ENCODE results near the gene PDGFC. TPM values are rescaled to one million over a fixed set of nuclear protein-coding genes. Genes with fewer than 3 reads are reported as not detected.

The PDGFC gene
- total and polyA plus RNA-seq, 2 of the 13 experiments (the other 11 are each of a cell fraction or from before 2014, with no cell fraction given), result 4.6 to 9.1 TPM

DNA sequence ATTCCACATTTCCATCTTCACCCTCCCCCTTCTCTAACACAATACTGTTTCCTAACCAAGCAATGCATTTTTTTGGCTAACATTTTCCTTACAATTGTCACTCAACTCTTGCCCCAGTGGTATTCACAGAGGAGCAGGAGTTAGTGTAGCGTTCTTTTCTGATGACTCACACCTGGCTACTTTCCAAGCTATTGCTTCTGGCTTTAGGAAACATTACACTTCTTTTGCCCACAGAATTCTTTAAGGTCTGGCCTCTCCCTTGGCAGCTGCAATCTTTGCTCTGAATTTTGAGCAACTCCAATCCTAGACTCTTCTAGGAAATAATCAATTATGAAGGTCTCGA, 27.5 kb upstream of the PDGFC start (continued):
- TF ChIP-seq, protein P1, sequence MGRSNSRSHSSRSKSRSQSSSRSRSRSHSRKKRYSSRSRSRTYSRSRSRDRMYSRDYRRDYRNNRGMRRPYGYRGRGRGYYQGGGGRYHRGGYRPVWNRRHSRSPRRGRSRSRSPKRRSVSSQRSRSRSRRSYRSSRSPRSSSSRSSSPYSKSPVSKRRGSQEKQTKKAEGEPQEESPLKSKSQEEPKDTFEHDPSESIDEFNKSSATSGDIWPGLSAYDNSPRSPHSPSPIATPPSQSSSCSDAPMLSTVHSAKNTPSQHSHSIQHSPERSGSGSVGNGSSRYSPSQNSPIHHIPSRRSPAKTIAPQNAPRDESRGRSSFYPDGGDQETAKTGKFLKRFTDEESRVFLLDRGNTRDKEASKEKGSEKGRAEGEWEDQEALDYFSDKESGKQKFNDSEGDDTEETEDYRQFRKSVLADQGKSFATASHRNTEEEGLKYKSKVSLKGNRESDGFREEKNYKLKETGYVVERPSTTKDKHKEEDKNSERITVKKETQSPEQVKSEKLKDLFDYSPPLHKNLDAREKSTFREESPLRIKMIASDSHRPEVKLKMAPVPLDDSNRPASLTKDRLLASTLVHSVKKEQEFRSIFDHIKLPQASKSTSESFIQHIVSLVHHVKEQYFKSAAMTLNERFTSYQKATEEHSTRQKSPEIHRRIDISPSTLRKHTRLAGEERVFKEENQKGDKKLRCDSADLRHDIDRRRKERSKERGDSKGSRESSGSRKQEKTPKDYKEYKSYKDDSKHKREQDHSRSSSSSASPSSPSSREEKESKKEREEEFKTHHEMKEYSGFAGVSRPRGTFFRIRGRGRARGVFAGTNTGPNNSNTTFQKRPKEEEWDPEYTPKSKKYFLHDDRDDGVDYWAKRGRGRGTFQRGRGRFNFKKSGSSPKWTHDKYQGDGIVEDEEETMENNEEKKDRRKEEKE (IDR thresholded peaks at IDR 0.05), result no peak
- TF ChIP-seq RXRB (CRISPR knock-in tag; IDR thresholded peaks at IDR 0.05; ENCODE audit: borderline replicate concordance) (no peak), NFE2L2 (IDR thresholded peaks at IDR 0.05; ENCODE audit: low read length) (no peak), FOXO1 (CRISPR knock-in tag; IDR thresholded peaks at IDR 0.05) (no peak), SP2 (CRISPR knock-in tag; IDR thresholded peaks at IDR 0.05) (no peak), FOSL2 (CRISPR knock-in tag; IDR thresholded peaks at IDR 0.05) (peak; percentile 93), ZNF235 (CRISPR knock-in tag; IDR thresholded peaks at IDR 0.05; ENCODE audit: borderline replicate concordance) (no peak), XBP1 (CRISPR knock-in tag; IDR thresholded peaks at IDR 0.05) (no peak), SIN3B (IDR thresholded peaks at IDR 0.05; ENCODE audit: low read length) (no peak), MTF2 (CRISPR knock-in tag; IDR thresholded peaks at IDR 0.05; ENCODE audit: borderline replicate concordance) (no peak), ZNF430 (CRISPR knock-in tag; IDR thresholded peaks at IDR 0.05) (no peak), ZNF333 (CRISPR knock-in tag; IDR thresholded peaks at IDR 0.05; ENCODE audit: borderline replicate concordance) (no peak), KMT2A (CRISPR knock-in tag; IDR thresholded peaks at IDR 0.05) (no peak), TAF1 (CRISPR knock-in tag; IDR thresholded peaks at IDR 0.05) (no peak), NAIF1 (CRISPR knock-in tag; IDR thresholded peaks at IDR 0.05; ENCODE audit: borderline replicate concordance) (peak; percentile 99), YEATS4 (CRISPR knock-in tag; IDR thresholded peaks at IDR 0.05; ENCODE audit: borderline replicate concordance) (no peak), HOXA9 (CRISPR knock-in tag; IDR thresholded peaks at IDR 0.05; ENCODE audit: borderline replicate concordance) (no peak), ZMAT3 (CRISPR knock-in tag; conservative IDR thresholded peaks at IDR 0.05) (no peak)
- TF ChIP-seq, protein P2, sequence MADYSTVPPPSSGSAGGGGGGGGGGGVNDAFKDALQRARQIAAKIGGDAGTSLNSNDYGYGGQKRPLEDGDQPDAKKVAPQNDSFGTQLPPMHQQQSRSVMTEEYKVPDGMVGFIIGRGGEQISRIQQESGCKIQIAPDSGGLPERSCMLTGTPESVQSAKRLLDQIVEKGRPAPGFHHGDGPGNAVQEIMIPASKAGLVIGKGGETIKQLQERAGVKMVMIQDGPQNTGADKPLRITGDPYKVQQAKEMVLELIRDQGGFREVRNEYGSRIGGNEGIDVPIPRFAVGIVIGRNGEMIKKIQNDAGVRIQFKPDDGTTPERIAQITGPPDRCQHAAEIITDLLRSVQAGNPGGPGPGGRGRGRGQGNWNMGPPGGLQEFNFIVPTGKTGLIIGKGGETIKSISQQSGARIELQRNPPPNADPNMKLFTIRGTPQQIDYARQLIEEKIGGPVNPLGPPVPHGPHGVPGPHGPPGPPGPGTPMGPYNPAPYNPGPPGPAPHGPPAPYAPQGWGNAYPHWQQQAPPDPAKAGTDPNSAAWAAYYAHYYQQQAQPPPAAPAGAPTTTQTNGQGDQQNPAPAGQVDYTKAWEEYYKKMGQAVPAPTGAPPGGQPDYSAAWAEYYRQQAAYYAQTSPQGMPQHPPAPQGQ (CRISPR knock-in tag; IDR thresholded peaks at IDR 0.05; ENCODE audit: borderline replicate concordance), result no peak
- TF ChIP-seq, protein P3, sequence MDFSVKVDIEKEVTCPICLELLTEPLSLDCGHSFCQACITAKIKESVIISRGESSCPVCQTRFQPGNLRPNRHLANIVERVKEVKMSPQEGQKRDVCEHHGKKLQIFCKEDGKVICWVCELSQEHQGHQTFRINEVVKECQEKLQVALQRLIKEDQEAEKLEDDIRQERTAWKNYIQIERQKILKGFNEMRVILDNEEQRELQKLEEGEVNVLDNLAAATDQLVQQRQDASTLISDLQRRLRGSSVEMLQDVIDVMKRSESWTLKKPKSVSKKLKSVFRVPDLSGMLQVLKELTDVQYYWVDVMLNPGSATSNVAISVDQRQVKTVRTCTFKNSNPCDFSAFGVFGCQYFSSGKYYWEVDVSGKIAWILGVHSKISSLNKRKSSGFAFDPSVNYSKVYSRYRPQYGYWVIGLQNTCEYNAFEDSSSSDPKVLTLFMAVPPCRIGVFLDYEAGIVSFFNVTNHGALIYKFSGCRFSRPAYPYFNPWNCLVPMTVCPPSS (IDR thresholded peaks at IDR 0.05), result no peak
- TF ChIP-seq, protein P4, sequence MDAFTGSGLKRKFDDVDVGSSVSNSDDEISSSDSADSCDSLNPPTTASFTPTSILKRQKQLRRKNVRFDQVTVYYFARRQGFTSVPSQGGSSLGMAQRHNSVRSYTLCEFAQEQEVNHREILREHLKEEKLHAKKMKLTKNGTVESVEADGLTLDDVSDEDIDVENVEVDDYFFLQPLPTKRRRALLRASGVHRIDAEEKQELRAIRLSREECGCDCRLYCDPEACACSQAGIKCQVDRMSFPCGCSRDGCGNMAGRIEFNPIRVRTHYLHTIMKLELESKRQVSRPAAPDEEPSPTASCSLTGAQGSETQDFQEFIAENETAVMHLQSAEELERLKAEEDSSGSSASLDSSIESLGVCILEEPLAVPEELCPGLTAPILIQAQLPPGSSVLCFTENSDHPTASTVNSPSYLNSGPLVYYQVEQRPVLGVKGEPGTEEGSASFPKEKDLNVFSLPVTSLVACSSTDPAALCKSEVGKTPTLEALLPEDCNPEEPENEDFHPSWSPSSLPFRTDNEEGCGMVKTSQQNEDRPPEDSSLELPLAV (CRISPR knock-in tag; conservative IDR thresholded peaks at IDR 0.05; ENCODE audit: low read depth), result no peak
- TF ChIP-seq, protein P5, sequence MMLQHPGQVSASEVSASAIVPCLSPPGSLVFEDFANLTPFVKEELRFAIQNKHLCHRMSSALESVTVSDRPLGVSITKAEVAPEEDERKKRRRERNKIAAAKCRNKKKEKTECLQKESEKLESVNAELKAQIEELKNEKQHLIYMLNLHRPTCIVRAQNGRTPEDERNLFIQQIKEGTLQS (CRISPR knock-in tag; IDR thresholded peaks at IDR 0.05), result peak; percentile 62; the same call in 1 of the 2 replicates
- TF ChIP-seq, protein P6, sequence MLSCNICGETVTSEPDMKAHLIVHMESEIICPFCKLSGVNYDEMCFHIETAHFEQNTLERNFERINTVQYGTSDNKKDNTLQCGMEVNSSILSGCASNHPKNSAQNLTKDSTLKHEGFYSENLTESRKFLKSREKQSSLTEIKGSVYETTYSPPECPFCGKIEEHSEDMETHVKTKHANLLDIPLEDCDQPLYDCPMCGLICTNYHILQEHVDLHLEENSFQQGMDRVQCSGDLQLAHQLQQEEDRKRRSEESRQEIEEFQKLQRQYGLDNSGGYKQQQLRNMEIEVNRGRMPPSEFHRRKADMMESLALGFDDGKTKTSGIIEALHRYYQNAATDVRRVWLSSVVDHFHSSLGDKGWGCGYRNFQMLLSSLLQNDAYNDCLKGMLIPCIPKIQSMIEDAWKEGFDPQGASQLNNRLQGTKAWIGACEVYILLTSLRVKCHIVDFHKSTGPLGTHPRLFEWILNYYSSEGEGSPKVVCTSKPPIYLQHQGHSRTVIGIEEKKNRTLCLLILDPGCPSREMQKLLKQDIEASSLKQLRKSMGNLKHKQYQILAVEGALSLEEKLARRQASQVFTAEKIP (CRISPR knock-in tag; IDR thresholded peaks at IDR 0.05; ENCODE audit: borderline replicate concordance), result no peak

Data from HepG2 (cell line).